GM06990 (cell line): ENCODE data around the gene PLB1.

Source experiments
- DNase-seq: peaks from one replicate; pipeline ENCODE4 v3.0.0-alpha.2; 2011; ENCODE audit not compliant: insufficient read length; ENCODE audit errors: extremely low read depth
- H3K27me3 ChIP-seq: replicated peaks from 2 replicates; pipeline ENCODE4 v1.6.0; 2011; ENCODE audit warnings: low read length; ENCODE audit not compliant: control insufficient read depth, insufficient read depth
- H3K36me3 ChIP-seq: 2 replicates; pipeline ENCODE4 v1.5.1; 2011; ENCODE audit warnings: low read length; ENCODE audit not compliant: control insufficient read depth, insufficient read depth
- H3K4me3 ChIP-seq: replicated peaks from 2 replicates; pipeline ENCODE4 v1.5.1; 2011; ENCODE audit warnings: low read depth, mild to moderate bottlenecking, control low read depth, low read length
- TF ChIP-seq, protein P1 (sequence below): IDR thresholded peaks from 2 replicates; pipeline ENCODE4 v1.5.1; 2011; ENCODE audit warnings: low read length, control low read depth, mild to moderate bottlenecking, inconsistent platforms; ENCODE audit not compliant: insufficient read depth, poor library complexity, severe bottlenecking

PLB1 gene

GRCh38 chr2:28598484-28598883 lies 102.6 kb downstream of the PLB1 start:
- no peak for DNase-seq
- Histone ChIP-seq H3K36me3 (no peaks in the 10 kb centered on the region), H3K27me3 (no peaks in the 10 kb centered on the region), H3K4me3 (no peak overlapping the region)
- TF ChIP-seq, protein P1, sequence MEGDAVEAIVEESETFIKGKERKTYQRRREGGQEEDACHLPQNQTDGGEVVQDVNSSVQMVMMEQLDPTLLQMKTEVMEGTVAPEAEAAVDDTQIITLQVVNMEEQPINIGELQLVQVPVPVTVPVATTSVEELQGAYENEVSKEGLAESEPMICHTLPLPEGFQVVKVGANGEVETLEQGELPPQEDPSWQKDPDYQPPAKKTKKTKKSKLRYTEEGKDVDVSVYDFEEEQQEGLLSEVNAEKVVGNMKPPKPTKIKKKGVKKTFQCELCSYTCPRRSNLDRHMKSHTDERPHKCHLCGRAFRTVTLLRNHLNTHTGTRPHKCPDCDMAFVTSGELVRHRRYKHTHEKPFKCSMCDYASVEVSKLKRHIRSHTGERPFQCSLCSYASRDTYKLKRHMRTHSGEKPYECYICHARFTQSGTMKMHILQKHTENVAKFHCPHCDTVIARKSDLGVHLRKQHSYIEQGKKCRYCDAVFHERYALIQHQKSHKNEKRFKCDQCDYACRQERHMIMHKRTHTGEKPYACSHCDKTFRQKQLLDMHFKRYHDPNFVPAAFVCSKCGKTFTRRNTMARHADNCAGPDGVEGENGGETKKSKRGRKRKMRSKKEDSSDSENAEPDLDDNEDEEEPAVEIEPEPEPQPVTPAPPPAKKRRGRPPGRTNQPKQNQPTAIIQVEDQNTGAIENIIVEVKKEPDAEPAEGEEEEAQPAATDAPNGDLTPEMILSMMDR: no peak

DNA sequence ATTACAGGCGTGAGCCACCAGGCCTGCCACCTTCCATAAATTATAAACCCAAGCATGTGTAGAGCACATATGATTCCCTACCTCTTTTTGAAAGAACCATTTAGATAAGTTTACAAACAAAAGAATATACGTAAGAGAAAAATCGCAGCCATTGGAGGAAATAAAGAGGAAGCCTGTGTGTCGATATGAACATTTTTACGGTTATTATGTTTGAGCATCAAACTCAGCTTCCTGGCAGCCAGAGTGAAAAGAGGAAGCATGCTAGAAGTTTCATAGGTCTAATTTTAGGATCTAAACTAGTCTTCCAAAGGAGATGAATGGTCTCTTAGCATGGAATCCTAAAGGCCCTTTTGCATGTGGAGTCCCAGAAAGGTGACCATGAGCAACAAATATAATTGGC lies 104.3 kb downstream of the PLB1 start:
- no peaks in the 10 kb centered on the region for H3K27me3 ChIP-seq
- TF ChIP-seq, protein P1: no peak
- no peak overlapping the region for H3K4me3 ChIP-seq
- H3K36me3 ChIP-seq: no peaks in the 10 kb centered on the region
- no peak for DNase-seq

DNA sequence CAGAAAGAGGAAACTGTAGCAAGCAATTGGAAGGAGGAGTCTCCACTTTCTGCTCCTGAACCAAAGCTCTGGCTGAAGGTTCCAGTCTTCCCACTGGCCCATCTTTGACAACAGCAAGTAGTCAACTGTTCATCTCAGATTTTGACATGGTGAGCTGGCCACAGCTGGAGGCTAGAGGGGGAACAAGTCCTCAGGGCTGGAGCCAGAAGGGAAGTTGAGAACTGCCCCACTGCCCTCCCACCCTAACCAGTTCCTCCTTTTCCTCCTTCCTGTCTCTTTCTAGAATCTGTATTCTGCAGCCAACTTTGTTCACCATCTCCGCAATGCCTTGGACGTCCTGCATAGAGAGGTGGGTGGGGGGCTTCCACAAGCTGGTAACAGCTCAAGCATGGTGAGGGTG lies 105.8 kb downstream of the PLB1 start:
- no peaks in the 10 kb centered on the region for H3K36me3 ChIP-seq
- no peak for DNase-seq
- TF ChIP-seq, protein P1: no peak
- H3K27me3 ChIP-seq: no peaks in the 10 kb centered on the region
- H3K4me3 ChIP-seq: no peak overlapping the region

DNA sequence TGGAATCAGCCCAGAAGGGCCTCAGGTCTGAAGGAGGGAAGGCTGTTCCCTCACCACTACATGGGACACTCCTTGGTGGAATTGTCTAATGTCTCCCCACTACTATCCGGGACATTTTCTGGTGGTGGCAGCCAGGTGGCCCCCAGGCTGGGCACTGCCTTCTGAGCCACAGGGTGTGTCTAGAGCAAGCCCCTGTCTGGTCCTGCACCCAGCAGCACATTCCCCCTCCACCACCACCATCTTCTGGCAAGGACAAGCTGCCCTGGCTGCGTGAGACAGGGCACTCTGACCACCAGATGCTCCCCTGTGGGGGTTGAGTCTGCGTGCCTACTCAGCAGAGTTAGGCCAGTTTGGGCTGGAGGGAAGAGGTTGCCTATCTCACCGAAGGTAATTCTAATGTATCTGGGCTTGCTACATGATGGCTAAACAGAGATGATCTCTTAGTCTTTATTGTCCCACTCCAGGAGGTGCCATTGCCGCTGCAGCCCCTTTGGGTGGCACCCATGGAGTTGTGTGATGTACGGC lies 106.3 kb downstream of the PLB1 start:
- Histone ChIP-seq H3K36me3 (no peaks in the 10 kb centered on the region), H3K4me3 (no peak overlapping the region), H3K27me3 (no peaks in the 10 kb centered on the region)
- TF ChIP-seq, protein P1: no peak
- no peak for DNase-seq

DNA sequence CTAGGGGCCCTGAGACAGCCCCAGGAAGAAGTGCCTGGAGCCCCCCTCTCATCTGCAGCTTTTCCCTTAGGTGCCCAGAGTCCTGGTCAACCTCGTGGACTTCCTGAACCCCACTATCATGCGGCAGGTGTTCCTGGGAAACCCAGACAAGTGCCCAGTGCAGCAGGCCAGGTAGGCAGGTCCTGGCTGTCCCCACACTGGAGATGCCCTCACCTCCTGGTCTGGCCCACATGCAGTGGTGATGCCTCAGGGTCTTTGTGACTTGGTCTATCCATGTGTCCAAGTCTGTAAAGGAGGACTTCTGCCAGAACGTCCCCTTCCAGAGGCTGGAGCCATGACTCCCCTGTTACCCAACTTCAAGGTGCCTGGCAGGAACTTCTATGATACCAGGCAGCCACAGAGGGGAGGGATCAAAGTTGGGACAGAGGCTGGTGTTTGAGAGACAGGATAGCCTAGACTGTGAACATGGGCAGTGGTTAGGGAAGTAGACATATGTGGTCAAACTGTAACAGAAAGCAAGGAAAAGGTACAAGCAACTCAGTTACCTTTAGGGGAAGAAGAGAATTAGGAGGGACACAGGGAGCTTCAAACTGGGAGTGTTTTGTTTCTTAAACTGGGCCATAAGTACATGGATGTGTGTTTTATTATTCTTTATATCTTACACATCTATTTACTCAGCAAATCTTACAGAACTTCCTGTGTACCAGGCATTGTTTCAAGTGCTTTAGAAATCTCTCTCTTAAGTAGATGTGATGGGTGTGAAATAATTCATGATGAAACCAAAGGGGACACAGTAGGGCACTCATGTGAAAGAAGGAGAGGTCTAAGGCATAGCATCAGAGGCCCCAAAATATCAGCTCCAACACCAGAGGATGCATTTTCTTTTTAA lies 107.1 kb downstream of the PLB1 start:
- no peaks in the 10 kb centered on the region for H3K27me3 ChIP-seq
- no peak for DNase-seq
- H3K4me3 ChIP-seq: no peak overlapping the region
- H3K36me3 ChIP-seq: no peaks in the 10 kb centered on the region
- TF ChIP-seq, protein P1: no peak
